CD1c-positive myeloid dendritic cell (primary cell): ENCODE results near the gene HNRNPL.
"Not testable (repeated sequence)": the region's sequence is repeated elsewhere in the genome, so short reads cannot be mapped to it uniquely, and the experiment has no call there.

Experiments used
- DNase-seq: peaks from one replicate; pipeline ENCODE4 v3.0.0-alpha.2; 2016; ENCODE audit errors: extremely low spot score

HNRNPL gene

DNA sequence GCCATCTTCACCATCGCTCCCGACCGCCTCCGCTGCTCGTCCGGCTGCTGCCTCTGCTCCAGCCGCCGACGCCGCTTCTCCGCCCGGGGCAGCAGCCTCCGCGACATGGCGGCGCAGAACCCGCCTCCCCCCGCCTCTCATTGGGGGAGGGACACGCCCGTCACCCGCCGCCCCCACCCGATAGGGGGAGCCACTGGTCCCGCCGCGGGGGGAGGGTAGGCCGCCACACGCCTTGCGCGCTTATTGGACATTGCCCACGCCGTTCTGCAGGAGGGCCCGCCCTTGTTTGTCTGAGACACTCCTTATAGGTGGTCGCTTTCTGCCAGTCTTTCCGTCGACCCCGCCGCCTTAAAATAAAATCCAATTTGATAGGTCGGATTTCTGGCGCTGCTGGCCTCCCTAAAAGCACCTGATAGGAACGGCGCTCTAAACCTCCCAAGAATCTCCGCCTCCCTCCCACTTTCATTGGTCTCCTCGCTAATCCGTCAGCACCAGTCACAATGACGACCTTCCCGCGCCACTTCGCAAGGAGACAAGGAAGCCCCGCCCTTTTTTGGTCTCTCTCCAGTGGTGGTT, at the start of gene HNRNPL:
Gene HNRNPL, minus strand, starts transcription at position 127 of the 576 bp plus-strand sequence. Its CDS starts 20 bp downstream, at position 107.
- peak; percentile 100 for DNase-seq

- DNase-seq = no peak
Measured at GRCh38 chr19:38898788-38899446, 49.1 kb upstream of the HNRNPL start.

GRCh38 chr19:38894968-38895367, 45.2 kb upstream of the HNRNPL start:
- DNase-seq = no peak

DNA sequence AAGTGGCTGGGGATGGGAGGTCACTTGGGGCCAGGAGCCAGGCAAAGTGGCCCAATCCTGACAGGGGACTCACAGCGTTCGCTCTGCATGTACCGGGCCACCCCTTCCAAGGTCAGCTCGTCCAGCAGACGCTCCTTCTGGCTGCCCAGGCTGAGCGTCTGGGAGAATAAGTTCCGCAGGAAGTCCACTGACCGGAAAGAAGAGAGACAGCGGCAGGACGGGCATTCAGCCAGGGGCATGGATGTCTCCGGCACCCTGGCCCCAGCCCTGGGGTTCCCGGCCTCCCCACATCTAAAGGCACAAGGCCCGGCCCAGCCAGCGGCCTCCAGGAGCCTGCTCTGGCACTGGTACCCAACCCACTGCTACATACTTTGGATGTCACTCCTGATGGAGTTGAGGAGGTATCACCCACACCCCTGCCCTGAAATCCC, 43.6 kb upstream of the HNRNPL start:
- DNase-seq = no peak

DNA sequence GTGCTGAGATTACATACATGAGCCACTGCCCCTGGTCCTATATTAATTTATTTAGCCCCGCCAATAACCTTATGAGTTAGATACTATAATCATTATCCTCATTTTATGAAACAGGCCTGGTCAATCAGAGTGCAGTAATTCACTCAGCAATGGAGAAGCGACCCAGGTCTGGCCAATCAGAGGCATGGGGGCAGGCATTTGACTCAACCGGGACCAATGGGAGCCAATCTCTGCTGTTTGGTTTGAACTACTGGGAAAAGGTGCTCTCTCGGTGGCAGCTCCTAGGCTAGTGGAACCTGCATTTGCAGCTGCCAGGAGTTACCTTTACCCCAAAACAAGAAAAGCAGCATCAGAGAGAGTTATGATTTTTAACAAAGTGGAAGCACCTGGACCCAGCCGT, 43.1 kb upstream of the HNRNPL start:
- DNase-seq = no peak

DNA sequence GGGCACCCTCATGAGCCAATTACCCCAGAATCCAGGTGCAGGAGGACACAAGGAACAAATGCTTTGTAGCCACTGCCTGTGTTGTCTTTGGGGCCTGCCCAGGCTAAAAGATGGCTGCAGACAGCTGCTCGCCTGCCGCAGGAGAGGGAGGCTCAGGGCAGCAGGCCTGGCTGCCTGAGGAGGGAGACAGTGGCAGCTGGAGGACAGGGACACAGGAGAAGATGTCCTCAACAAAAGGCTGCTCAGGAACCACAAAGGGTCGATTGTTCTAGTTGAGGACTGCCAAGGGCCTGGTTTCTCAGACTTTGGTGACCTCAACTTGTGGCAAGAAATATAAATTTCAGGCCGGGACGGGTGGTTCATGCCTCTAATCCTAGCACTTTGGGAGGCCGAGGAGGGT, 42.0 kb upstream of the HNRNPL start:
- DNase-seq = no peak

- no peak for DNase-seq
Measured at GRCh38 chr19:38890686-38891085, 40.9 kb upstream of the HNRNPL start.

- no peak for DNase-seq
Measured at GRCh38 chr19:38889803-38890202, 40.0 kb upstream of the HNRNPL start.

GRCh38 chr19:38888876-38889275, 39.1 kb upstream of the HNRNPL start:
- no peak for DNase-seq

DNA sequence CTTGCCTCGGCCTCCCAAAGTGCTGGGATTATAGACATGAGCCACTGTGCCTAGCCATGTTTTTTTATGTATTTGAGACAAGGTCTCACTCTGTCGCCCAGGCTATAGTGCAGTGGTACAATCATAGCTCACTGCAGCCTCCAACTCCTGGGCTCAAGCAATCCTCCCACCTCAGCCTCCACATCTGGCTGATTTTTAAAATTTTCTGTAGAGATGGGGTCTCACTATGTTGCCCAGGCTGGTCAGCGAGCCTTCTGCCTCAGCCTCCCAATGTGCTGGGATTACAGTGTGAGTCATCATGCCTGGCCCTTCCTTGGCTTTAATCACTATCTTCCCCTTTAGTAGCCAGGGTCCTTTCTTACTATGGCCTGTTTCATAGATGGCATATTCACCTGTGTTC, 34.9 kb upstream of the HNRNPL start:
- not testable (repeated sequence) for DNase-seq

DNA sequence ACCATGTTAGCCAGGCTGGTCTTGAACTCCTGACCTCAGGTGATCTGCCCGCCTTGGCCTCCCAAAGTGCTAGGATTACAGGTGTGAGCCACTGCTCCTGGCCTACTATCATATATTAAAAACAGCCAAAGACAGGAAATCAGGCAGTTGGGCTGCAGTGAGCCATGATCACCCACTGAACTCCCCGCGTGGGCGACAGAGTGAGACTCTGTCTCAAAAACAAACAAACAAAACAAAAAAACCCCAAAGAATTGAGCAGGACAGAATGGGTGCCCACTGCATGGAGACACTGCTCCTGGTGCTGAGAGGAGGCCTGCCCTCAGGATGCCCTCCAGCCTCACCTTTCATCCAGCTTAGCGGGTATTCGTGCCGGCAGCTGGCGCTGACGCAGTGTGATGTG, 33.5 kb upstream of the HNRNPL start:
- DNase-seq = no peak

GRCh38 chr19:38880882-38881609, 31.3 kb upstream of the HNRNPL start:
- no peak for DNase-seq

GRCh38 chr19:38880076-38880881, 30.5 kb upstream of the HNRNPL start:
- DNase-seq = no peak

DNA sequence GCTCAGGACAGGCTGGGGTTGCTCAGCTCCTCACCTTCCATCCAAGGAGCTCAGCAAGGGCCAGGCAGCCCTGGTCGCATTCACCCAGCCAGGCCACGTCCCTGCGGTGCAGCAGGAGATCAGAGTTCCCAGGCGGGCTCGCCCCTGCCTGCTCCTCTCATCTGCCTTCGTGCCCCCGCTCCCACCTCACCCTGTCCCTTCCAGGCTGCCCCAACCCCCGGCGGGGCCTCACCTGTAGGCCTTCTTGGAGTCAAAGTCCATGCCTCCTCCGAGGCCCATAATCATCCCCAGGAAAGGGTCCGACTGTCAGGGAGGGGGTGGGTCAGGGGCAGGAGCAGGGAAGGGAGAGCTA, 29.6 kb upstream of the HNRNPL start:
- DNase-seq = no peak

DNA sequence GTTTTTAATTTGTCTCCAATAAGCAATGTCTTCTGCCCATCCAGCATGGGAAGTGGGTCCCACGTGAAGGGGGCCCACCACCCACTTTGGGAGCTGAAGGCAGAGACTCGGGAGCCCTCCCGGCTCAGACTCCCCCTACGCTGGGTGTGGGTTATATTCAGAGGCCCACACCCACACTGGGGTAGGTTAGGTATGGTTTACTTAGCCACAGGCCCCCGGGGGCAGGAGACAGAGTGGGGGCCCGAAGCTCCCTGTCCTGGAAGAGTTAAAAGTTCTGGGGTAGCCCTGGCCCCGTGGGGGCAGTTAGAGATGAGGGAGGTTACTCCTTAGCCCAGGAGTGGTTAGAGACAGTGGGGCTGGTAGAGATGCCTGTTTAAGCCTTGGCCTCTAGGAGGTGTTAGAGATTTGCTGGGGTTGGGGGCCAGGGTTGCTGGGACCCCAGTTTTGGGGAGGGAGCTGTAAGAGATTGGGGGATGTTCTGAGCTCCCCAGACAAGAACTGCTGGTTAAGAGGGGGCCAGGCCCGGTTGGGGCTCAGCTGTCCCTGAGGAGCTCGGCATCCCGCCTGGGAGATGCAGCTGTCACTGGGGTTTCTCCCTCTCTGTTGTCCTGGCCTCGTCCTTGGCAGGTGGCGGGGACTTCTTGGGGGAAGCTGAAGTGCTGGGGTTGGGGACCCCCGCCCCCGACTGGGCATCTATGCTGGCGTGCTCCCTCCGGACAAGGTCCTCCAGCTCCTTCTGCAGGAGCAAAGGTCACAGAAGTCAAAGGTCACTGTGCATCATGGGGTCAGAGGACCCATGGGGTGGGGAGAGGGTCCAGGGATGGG, 29.0 kb upstream of the HNRNPL start:
- DNase-seq = no peak

- DNase-seq = peak; percentile 41
Measured at GRCh38 chr19:38877781-38878574, 28.2 kb upstream of the HNRNPL start, which contains the start of gene RINL. TSS of gene RINL (minus strand) at chr19:38878275. CDS start at chr19:38876742, 1,533 bp downstream.

DNA sequence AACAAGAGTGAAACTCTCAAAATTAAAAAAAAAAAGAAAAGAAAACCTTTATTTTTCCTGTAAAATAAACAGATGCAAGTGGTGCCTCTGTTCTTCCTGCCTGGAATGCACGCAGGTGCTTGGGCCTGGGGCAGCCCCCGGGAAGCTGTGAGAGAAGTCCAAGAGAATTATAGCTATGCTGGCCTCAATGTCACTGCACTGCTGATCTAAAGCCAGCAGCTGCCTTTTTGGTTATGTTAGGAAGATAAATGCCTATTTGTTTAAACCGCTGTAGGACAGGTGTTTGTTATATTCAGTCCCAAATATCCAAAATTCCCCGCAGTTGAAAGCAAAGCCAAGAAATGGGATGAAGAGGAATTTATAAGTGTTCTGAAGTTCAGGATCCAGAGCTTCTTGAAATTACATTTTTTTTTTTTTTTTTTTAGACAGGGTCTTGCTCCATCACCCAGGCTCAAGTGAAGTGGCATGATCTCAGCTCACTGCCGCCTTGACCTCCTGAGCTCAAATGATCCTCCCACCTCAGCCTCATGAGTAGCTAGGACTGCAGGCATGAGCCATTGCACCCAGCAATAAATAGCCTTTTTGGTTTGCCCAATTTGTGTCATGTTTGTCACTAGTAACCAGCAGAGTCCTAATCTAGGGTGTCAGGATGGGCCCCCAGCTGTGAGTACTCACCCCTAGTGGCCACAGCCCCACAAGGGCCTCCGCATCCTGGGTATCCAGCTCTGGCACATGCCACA, 26.0 kb upstream of the HNRNPL start:
- no peak for DNase-seq

DNA sequence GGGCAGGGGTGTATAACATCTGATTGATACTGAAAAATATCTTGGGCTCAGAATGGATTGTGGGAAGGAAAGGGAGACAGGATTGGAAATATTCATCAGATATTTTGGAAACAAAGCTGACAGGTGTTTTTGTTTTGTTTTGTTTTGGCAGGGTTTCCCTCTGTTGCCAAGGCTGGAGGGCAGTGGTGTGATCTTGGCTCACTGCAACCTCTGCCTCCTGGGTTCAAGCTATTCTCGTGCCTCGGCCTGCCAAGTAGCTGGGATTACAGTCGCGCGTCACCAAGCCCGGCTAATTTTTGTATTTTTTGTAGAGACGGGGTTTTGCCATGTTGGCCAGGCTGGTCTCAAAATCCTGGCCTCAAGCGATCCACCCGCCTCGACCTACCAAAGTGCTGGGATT, 23.6 kb upstream of the HNRNPL start:
- DNase-seq = not testable (repeated sequence)

DNA sequence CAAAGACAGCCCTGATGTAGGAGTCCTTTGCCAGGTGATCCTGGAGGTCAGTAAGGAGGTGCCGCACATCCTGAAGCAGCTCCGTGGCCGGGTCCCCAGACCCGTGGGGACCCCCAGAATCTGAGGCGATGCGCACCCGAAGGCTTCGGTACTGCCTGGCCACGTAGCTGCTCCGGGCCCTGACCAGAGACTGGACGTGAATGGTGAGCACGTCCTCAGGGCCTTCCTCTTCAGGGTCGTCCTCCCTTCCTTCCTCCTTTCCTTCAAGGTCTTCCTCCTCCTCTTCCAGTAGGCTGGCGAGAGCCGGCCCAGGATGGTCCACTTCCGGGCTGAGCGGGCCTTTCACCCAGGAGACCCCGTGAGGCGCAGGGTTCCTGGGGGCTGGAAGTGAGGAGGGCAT, 20.8 kb upstream of the HNRNPL start:
- no peak for DNase-seq
